Mucosa of descending colon (tissue), 3 donors: ENCODE data around the gene SLC10A4. TPM values are rescaled to one million over a fixed set of nuclear protein-coding genes. Genes with fewer than 3 reads are reported as not detected.

Source experiments
- ATAC-seq: fragments of 200-7000 bp; cut with Tn5 transposase; one replicate; pipeline ENCODE4 v1.9.1; 2020; ENCODE audit warnings: mild to moderate bottlenecking, moderate library complexity
- DNase-seq, 3 donors: peaks; one replicate each; pipeline ENCODE4 v3.0.0-alpha.2; 2020
- H3K36me3 ChIP-seq: fragments of 200-600 bp; one replicate; pipeline ENCODE4 v1.8.0; 2021; ENCODE audit warnings: low read depth, mild to moderate bottlenecking
- H3K4me1 ChIP-seq: fragments of 200-600 bp; one replicate; pipeline ENCODE4 v1.8.0; 2021; ENCODE audit warnings: low read depth, mild to moderate bottlenecking
- H3K4me3 ChIP-seq: fragments of 200-600 bp; one replicate; pipeline ENCODE4 v1.8.0; 2021; ENCODE audit warnings: mild to moderate bottlenecking
- H3K9me3 ChIP-seq: fragments of 200-600 bp; one replicate; pipeline ENCODE4 v1.8.0; 2021; ENCODE audit warnings: mild to moderate bottlenecking
- intact Hi-C, 2 donors: fragments of 100-400 bp; cut with DNase I in 1 of 2; cut with micrococcal nuclease in 1 of 2; formaldehyde crosslinking; loops; one replicate each; pipeline versions ENCODE4 v1.11.0 to v1.11.1; 2022; cut with DNase I, micrococcal nuclease
- total RNA-seq, 3 donors: library from RNA; stranded (reverse); fragmentation: NEBNext Ultra II Directional in 2 of 3; extraction: Animal tissue kit (Norgen Biotek cat#: 25700) in 2 of 3; gene quantifications; one replicate each; pipeline versions ENCODE4 v1.2.1 to v1.2.4, GENCODE V29; 2021 to 2023
- TF ChIP-seq, protein P1 (sequence below): fragments of 200-600 bp; IDR thresholded peaks from one replicate; pipeline ENCODE4 v1.8.0; 2022; ENCODE audit warnings: antibody characterized with exemption, mild to moderate bottlenecking
- donor health status: DM: no; HTN: no; CAD: no; lungs with moderate emphysema.
- donor health status: DM: no; HTN: no; CAD: no.
- donor health status: DM: no; HTN: yes; CAD: no.

Gene SLC10A4
- total RNA-seq, 3 donors from 2014 or later = 0.26 to 2.1 TPM; not detected in 1

DNA sequence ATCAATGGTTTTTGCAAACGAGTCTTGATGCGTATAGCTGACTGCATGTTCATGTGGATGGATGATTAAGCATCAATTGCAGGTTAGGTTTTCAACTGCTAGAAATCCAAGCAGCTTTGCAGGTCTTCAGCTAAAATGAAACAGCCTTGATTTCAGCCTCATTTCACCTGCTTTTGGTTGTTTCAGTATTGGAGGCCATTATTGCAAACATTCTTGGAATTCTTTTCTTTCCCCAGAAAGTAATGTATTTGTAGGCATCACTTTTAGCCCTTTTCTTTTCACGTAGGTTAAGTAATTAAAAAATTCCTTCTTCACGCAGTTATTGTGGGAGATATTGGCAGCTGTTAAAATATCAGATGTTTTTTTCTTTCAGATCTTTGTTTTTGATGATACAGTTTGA, 15.8 kb downstream of the SLC10A4 start:
- Histone ChIP-seq H3K4me3 (no peak overlapping the region), H3K9me3 (no peaks in the 10 kb centered on the region), H3K36me3 (peaks cover 3% of the 10 kb centered on the region), H3K4me1 (no peaks in the 10 kb centered on the region)
- ATAC-seq (no peak), DNase-seq (no peak)
- intact Hi-C loops = no loop called here
- TF ChIP-seq, protein P1, sequence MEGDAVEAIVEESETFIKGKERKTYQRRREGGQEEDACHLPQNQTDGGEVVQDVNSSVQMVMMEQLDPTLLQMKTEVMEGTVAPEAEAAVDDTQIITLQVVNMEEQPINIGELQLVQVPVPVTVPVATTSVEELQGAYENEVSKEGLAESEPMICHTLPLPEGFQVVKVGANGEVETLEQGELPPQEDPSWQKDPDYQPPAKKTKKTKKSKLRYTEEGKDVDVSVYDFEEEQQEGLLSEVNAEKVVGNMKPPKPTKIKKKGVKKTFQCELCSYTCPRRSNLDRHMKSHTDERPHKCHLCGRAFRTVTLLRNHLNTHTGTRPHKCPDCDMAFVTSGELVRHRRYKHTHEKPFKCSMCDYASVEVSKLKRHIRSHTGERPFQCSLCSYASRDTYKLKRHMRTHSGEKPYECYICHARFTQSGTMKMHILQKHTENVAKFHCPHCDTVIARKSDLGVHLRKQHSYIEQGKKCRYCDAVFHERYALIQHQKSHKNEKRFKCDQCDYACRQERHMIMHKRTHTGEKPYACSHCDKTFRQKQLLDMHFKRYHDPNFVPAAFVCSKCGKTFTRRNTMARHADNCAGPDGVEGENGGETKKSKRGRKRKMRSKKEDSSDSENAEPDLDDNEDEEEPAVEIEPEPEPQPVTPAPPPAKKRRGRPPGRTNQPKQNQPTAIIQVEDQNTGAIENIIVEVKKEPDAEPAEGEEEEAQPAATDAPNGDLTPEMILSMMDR = no peak

GRCh38 chr4:48499551-48500066, 16.5 kb downstream of the SLC10A4 start:
- intact Hi-C loops = no loop called here
- no peak for DNase-seq
- Histone ChIP-seq H3K36me3 (peaks cover 3% of the 10 kb centered on the region), H3K4me1 (no peaks in the 10 kb centered on the region), H3K9me3 (no peaks in the 10 kb centered on the region), H3K4me3 (no peak overlapping the region)
- TF ChIP-seq, protein P1 = no peak
- no peak for ATAC-seq

- Histone ChIP-seq H3K9me3 (no peaks in the 10 kb centered on the region), H3K36me3 (peaks cover 3% of the 10 kb centered on the region), H3K4me3 (no peak overlapping the region), H3K4me1 (no peaks in the 10 kb centered on the region)
- intact Hi-C loops = no loop called here
- ATAC-seq (no peak), DNase-seq (no peak)
- TF ChIP-seq, protein P1 = no peak
These were observed 20.3 kb downstream of the SLC10A4 start for GRCh38 chr4:48503233-48504025.

DNA sequence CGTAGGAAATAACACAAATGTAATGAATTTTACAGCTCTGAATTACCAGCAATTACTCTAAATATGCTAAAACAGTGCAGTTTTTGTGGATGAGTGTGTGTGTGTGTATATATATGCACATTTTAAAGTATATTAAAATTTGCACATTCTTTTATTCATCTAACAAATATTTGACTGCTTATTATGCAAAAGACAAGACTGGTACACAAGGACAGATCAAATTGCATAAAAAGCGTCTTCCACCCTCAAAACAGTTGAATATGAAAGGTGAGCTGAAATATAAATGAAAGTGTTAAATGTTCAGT, 20.8 kb downstream of the SLC10A4 start:
- ATAC-seq = no peak
- intact Hi-C loops = no loop called here
- no peaks in the 10 kb centered on the region for H3K9me3 ChIP-seq

DNA sequence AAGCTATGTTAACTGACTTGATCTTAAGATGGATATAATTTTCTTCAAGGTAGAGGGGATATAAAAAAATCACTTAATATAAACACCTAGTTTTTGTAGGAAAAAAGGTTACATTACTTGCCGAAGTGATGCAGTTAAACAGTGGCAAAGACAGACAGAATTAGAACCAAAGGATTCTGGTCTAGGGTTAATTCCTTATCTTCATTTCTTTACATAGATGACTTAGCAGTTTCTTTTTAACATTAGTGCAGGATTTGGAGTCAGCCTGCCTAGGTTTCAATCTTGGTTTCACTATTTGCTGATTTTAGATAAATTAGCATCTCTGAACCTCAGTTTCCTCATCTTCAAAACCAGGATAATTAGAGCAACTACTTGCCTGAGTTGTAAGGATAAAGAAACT, 21.2 kb downstream of the SLC10A4 start:
- TF ChIP-seq, protein P1 = no peak
- DNase-seq (no peak), ATAC-seq (no peak)
- no peaks in the 10 kb centered on the region for H3K4me1 ChIP-seq
- H3K4me3 ChIP-seq = no peak overlapping the region
- peaks cover 6% of the 10 kb centered on the region for H3K36me3 ChIP-seq
- no peaks in the 10 kb centered on the region for H3K9me3 ChIP-seq
- intact Hi-C loops = no loop called here

More for the DNA sequence above, 20.8 kb downstream of the SLC10A4 start:
- TF ChIP-seq, protein P1 = no peak
- DNase-seq = no peak
- H3K36me3 ChIP-seq = peaks cover 3% of the 10 kb centered on the region
- no peaks in the 10 kb centered on the region for H3K4me1 ChIP-seq
- no peak overlapping the region for H3K4me3 ChIP-seq
